ENCODE data around the gene PAQR6.
"Not testable (repeated sequence)": the region's sequence is repeated elsewhere in the genome, so short reads cannot be mapped to it uniquely, and the experiment has no call there.

PAQR6 gene

GRCh38 chr1:156229809-156230472, 17.9 kb downstream of the PAQR6 start:
- no peak for DNase-seq

- DNase-seq: no peak
These were observed 19.4 kb downstream of the PAQR6 start for GRCh38 chr1:156228501-156228900.

GRCh38 chr1:156226782-156227181, 21.1 kb downstream of the PAQR6 start:
- DNase-seq: no peak

GRCh38 chr1:156226116-156226538, 21.7 kb downstream of the PAQR6 start:
- DNase-seq: no peak

GRCh38 chr1:156225677-156226014, 22.2 kb downstream of the PAQR6 start:
- no peak for DNase-seq

GRCh38 chr1:156221986-156222692, 25.7 kb downstream of the PAQR6 start:
- no peak for DNase-seq

GRCh38 chr1:156220226-156220625, 27.6 kb downstream of the PAQR6 start:
- DNase-seq: no peak

GRCh38 chr1:156217871-156218270, 30.0 kb downstream of the PAQR6 start:
- DNase-seq: no peak

GRCh38 chr1:156216361-156217086, 31.3 kb downstream of the PAQR6 start:
- not testable (repeated sequence) for DNase-seq

GRCh38 chr1:156214024-156214748, 33.7 kb downstream of the PAQR6 start:
- peak; percentile 10 for DNase-seq

GRCh38 chr1:156213644-156213966, 34.3 kb downstream of the PAQR6 start:
- DNase-seq: no peak

- peak; percentile 92 for DNase-seq
These were observed 34.8 kb downstream of the PAQR6 start, which contains the start of gene PMF1 for GRCh38 chr1:156212833-156213643. Gene PMF1, plus strand, starts transcription at chr1:156213007. Its CDS starts 9 bp downstream, at chr1:156213016.

- no peak for DNase-seq
These were observed 35.7 kb downstream of the PAQR6 start for GRCh38 chr1:156212130-156212529.

GRCh38 chr1:156211243-156211642, 36.6 kb downstream of the PAQR6 start:
- no peak for DNase-seq

- DNase-seq: no peak
These were observed 43.2 kb downstream of the PAQR6 start for GRCh38 chr1:156204686-156205085.

GRCh38 chr1:156203331-156203730, 44.5 kb downstream of the PAQR6 start:
- DNase-seq: no peak

GRCh38 chr1:156200044-156200443, 47.8 kb downstream of the PAQR6 start:
- no peak for DNase-seq

GRCh38 chr1:156198831-156199349, 49.0 kb downstream of the PAQR6 start:
- no peak for DNase-seq

- no peak for DNase-seq
These were observed 51.4 kb downstream of the PAQR6 start for GRCh38 chr1:156196445-156196844.

- DNase-seq: no peak
These were observed 52.0 kb downstream of the PAQR6 start for GRCh38 chr1:156195853-156196252.

- no peak for DNase-seq
These were observed 53.6 kb downstream of the PAQR6 start for GRCh38 chr1:156194300-156194652.
